SIG-M5 treated with dmso at 0.1 percent for 504 hours (cell line): ENCODE measurements around the gene CBR1.
A peak's percentile ranks its signal among the peaks of the same experiment; 100 is the strongest.
"Not testable (repeated sequence)": the region's sequence is repeated elsewhere in the genome, so short reads cannot be mapped to it uniquely, and the experiment has no call there.

ENCODE experiments used
- DNase-seq: peaks from one replicate; lab custom pipeline; 2025; ENCODE audit not compliant: unreplicated experiment; lab: John Stamatoyannopoulos, UW

CBR1 gene

DNA sequence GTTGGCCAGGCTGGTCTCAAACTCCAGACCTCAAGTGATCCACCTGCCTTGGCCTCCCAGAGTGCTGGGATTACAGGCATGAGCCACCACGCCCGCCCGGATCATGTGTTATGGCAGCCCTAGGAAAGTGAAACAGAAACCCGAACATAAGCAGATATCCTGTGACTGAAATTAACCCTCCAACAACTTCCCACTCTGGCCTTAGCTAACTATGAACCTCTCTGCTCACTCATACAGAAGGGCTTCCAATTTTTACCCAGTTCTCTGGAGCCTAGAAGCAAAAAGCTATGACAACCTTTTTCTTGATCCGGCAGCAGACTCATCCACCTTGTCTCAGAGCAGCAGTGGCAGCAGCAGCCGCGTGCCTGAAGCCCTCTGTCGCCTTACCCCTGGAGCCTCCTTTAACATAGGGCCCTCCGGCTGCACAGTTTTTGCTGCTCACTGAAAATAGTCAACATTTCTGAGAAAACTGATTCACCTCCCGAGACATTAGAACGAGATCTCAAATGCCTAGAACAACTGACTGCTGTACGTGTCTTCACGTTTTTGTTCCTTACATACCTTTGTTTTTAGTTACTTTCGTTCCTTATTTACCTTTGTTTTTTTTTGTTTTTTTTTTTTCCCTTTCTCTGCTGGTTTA is 9.3 kb downstream of the CBR1 start:
- DNase-seq = no peak

DNA sequence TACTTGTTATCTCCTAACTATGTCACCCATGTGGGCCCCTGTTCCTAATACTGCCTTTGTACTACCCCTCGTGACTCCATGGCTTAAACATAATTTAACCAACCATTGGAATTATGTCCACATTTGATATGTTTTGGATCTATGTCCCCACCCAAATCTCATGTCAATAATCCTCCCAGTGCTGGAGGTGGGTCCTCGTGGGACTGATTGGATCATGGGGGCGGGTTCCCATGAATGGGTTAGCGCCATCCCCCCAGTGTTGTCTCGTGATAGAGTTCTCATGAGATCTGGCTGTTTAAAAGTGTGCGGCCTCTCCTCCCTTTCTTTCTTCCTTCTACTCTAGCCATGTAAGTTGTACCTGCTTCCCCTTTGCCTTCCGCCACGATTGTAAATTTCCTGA is 9.8 kb downstream of the CBR1 start:
- DNase-seq = no peak

DNA sequence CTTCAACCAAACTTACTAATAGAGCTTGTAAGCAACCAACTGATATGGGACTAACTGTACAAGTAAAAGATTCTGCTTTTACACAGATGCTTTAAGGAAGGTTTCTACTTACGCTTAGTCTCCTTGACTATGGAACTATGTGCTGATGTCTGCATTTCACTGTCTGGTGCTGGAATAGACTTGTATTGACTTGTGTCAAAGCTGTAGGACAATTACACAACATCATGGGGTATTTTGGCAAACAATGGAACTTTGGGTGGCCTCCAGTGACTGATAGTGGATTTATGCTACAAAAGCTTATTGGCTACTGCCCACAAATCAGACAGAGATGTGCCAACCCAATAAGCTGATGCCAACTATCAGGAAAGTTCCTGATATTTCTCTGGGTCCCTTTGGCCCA is 10.6 kb downstream of the CBR1 start:
- no peak for DNase-seq

DNA sequence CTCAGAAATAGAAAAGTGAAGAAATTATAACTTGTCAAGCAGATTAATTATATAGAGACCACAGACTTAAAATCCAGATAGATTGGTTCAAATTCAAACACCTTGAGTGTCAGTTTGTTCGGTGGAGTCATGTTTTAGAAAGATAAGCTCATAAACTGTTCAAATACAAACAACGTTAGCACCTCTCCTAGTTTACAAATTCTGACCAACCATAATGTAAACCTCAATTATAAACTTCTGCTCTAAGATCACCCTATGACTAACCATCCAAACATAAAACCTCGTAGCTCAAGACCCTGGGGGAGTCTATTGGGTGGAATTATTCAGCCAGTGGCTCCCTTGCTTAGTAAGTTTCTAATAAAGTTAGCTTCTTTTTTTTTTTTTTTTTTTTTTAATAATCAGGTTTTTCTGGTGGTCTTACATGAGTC is 12.4 kb downstream of the CBR1 start:
- no peak for DNase-seq

DNA sequence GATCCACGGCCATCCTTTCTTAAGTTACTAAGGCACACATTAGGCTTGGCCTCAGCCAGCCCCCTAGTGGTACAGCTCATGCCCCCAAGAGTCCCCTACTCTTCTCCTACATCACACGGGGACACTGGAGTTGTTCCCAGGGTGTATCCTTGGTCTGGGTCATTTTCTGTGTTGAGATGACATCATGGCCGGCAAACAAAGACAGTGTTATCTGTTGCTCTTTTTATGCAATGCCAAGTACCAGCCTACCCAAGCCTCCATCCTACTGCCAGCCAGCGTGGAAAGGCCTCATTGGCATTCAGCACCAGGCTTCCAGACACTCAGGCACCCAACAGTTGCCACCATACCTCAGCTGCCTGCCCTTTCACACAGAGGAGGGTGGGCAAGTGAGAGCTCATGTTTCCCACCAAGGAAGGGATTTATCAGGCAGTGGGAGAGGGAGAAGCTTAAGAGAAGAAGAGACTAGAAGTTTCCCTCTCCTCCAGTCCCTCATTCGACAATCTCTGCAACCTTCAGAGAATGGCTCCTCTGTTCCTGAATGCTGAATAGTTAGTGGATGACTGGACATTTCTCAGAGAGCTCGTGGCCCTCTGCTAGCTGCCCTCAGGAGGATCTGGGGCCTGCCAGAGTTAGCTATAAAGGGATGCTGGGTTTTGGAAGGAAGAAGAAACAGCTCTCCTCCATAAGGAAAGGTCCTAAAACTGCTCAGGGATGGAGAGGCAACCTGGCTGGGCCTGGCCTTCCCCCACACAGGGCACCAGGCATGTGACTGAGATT is 17.7 kb downstream of the CBR1 start:
- DNase-seq = no peak

DNA sequence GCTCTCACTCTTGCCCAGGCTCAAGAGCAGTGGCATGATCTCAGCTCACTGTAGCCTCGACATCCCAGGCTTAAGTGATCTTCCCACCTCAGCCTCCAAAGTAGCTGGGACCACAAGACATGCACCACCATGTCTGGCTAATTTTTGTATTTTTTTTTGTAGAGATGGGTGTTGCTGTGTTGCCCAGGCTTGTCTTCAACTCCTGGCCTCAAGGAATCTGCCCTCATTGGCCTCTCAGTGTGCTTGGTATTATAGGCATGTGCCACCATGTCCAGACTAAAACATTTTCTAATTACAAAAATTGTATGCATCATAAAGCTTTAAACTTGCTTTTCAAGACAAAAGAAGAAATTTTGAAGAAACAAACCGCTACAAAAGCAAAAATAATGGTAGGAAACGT is 20.1 kb downstream of the CBR1 start:
- no peak for DNase-seq

DNA sequence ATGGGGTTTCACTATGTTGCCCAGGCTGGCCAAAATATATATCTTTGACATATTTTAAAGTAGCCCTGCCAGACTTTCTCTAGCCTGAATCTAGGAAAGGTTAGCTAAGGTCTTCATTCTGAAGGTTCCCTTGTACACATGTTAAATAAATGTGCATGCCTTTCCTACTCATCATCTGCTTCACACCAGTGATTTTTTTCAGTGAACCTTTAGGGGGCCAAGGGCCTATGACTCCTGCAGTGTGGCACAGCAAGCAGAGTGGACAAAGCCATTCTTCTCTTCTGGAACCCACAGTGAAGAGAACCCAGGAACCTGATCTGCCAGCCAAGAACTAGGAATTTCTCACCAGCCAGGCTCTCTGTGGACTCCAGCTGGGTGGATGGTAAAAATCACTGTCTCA is 22.9 kb downstream of the CBR1 start:
- DNase-seq = no peak

DNA sequence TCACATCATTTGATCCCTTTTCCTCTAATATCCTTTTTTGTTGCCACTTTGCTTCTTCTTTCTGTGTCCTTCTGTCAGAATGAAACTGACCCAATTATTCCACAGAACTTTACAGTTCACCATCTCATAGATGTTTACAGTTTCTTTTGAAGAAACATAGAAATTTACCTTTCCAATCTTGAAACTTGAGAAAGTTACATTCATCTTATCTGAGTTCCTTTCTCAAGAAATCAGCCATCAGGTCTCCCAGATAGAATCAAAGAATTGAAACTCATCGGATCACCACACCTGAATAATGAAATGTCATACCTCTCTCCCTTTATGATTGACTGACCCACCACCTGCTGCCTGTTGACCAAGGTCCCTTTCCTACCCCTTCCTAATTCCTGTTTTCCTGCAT is 23.7 kb downstream of the CBR1 start:
- no peak for DNase-seq

DNA sequence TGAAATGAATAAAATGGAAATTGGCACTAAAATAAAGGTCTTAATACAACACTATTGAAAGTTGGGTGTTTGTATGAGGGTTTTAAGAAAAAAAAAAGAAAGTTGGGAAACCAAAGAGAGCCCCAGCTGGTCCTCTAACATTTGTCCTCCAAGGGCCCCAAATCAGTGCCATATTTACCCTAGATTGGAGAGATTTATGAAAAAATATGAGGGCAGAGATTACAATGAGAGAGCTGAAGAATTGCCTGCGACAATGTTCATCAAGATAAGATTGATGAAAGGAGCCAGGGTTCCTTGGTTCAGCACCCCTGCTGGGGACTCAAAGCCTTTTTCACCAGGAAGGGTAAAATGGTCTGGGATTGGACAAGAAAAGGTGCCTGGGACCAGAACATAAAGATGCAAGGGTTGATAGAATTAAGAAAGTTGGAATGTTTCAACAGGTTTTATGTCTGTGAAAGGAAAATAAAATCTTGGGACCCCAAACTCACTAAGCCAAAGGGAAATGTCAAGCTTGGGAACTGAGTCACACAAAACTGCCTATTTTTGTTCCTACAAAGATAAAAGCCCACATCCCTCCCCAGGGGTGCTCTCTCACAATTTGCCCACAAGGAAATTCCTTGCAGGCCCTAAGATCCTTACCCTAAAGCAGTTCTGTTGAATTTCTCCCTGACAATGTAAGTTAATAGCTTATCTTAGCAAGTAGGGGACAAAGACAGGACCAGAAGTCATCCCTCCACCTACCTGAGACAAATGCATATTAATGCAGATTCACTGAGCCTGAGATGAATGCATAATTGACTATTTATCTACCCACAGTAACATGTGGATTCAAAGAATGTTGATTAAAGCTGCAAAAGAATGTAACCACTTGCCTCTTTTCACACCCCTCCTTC is 26.8 kb downstream of the CBR1 start:
- no peak for DNase-seq

DNA sequence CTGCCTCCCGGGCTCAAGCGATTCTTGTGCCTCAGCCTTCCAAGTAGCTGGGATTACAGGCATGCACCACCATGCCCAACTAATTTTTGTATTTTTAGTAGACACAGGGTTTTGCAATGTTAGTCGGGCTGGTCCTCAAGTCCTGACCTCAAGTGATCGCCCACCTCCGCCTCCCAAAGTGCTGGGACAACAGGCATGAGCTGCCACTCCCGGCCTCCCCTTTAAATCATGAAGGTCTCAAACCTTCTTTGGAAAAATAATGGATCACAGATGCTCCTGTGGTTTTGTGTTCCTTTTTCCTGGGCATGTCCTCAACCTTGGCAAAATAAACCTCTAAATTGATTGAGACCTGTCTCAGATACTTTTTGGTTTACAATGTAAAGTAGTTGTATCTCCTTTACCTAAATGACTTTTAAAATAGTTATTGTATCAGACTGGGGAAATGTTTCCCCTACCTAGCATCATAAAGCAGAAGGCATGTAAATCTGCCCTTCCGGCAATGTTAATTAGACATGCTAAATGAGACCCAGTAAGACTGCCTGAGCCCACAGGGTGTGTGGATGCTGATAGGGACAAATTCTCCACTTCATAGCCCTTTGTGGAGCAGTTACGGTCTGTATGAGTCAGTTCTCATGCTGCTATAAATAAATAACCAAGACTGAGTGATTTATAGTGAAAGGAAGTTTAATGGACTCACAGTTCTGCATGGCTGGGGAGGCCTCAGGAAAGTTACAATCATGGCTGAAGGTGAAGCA is 27.8 kb downstream of the CBR1 start:
- peak; percentile 16 for DNase-seq

DNA sequence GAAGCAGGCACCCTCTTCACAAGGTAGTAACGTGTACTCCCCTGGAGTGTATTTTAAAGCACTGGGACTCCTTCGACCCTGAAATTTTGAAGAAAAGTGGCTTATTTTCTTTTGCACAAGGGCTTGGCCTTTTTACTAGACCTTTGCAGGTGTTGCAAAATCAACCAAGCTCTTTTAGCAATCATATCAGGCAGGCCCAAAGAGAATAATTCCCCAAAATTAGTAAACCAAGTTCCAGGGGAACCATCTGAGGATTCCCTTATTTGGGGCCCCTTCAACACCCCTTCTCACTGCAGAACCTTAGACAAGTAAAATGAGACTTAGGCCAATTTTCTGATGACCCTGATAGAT is 28.3 kb downstream of the CBR1 start:
- no peak for DNase-seq

DNA sequence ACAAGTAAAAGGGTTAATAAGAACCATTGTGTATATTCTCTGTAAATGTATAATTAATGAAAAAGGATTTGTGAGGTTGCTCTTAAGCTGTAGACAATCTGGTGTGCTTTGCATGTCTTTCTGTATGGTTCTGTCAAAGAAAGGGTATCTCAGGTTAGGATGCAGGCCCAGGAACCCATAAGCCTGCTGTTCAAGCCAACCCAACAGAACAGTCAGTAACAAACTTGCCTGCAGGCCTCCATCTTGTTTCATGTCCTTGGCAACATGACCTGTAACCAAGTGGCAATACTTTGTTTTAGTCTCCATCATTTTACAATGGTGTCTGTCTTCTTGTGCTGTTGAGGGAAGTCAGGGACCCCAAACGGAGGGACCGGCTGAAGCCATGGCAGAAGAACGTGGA is 29.2 kb downstream of the CBR1 start:
- no peak for DNase-seq

DNA sequence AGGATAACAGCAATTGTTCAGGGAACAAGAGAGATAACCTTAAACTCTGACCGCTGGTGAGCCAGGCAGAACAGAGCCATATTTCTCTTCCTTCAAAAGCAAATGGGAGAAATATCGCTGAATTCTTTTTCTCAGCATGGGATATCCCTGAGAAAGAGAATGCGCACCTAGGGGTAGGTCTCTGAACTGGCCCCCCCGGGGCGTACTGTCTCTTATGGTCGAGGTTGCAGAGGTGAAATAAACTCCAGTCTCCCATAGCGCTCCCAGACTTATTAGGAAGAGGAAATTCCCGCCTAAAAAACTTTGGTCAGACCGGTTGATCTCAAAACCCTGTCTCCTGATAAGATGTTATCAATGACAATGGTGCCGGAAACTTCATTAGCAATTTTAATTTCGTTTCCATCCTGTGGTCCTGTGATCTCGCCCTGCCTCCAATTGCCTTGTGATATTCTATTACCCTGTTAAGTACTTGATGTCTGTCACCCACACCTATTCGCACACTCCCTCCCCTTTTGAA is 29.9 kb downstream of the CBR1 start:
- not testable (repeated sequence) for DNase-seq

DNA sequence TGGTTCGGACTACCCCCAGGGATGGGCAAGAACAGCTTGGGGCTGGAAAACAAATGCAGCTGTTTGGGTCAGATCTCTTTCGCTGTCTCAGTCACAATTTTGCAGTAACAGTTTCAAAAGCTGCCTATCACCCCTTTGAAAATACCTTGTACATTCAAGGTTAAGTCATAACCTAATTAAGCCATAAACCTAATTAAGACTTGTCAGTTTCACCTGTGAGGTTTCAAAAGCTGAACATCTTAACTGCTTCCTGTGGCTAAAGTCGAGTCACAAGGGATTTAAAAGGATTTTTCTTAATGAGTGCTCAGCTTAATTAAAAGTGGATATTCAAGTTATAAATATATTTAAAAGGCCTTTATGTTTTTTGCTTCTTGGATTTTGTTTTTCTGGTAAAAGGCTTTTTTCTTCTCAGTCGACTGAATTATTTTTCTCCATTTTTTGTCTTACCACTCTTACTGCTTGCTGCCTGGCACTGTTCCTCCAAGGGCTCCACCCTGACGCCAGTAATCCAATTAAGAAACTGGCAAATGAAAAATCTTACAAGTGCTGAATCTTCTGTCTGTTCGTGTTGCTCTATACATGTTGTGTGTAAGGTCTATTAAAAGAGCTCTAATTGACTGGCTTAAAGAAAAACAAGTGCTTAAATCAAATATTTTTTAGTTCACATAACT is 31.3 kb downstream of the CBR1 start:
- no peak for DNase-seq

DNA sequence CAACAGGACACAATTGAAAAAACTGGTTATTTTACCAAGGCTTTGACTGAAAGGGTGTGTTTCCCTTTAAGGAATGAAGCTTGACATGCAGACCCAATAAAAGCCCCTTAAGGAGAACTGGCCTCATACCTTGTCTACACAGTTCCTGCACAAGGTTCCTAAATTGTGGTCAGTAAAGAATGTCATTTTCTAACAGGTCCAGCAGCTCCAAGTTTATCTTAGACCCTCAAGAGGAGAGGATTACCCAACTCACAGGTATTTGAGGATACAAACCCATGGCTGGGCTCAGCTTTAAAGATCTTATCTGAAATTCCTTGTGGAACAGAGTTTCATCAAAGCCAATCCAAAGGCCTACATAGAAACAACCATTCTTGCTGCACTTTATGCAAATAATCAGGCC is 33.6 kb downstream of the CBR1 start:
- DNase-seq = no peak

DNA sequence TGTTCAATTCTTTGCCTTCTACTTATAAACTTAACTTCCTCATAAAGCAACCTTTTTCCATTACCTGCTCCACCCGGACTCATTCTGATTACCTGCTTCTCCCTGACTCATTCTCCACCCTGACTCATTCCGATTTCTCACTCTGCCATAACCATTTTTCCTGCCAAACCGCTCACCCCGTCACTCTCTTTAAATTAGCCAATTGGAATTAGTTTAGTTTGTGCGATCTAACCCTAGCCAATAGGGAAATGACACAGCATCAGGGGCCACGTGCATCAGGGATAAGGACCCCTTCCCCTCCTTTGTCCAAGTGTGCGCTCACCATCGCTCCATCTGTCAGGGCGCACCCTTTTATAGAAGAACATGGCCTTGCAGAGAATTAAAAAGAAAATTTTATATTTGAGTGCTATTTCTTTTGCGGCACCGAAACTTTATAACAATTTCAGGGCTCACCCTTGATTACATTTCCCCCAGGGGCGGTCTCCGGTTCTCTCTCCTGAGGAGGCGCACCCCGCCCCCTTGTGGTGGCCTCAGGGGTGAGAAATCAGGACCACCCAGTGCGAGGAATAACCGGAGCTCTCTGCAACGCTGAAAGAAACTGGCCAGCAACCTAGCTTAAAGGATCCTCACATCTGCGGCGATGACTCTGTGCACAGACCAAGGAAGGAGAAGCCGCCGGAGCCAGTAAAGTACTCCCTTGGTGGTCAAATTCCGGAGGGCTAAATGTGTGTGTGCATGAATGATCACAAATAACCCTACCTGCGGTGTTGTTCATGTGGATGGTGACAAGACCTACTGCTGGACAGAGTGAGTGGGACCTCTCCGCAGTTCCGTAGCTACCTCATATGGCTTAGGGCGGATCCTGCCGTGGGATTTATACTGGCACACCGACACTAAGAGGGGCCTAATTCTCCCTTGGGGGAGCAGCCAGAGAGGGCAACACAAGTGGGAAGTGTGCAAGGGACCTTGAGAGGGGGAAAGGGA is 34.8 kb downstream of the CBR1 start:
- no peak for DNase-seq

DNA sequence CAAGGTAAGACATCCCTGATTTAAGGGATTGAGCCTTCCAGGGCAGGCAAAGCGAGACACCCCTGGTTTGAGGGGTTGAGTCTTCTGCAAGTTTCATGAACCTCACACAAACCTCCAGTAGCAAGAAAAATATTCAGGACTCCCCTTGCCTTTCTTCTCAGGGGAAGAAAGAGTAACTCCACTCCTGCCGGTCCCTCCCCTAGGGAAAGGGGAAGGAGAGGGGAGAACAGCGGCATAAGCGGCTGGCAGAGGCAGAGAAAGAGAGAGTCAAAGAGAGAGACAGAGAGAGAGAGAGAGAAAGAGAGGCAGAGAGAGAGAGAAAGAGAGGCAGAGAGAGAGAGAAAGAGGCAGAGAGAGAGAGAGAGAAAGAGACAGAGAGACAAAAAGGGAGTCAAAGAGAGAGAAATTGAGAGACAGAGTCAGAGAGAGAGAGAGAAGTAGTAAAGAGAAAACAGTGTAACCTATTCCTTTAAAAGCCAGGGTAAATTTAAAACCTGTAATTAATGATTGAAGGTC is 35.6 kb downstream of the CBR1 start:
- no peak for DNase-seq

DNA sequence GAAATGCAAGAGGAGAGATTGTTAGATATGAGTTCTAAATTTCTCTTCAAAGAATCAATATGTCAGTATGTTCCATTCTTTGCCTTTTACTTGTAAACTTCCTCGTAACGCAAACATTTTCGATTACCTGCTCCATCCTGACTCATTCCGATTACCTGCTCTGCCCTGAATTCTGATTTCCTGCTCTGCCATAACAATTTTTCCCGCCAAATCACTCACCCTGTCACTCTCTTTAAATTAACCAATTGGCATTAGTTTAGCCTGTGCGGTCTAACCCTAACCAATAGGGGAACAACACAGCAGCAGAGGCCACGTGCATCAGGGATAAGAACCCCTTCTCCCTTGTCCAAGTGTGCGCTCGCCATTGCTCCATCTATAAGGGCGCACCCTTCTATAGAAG is 40.0 kb downstream of the CBR1 start:
- no peak for DNase-seq

DNA sequence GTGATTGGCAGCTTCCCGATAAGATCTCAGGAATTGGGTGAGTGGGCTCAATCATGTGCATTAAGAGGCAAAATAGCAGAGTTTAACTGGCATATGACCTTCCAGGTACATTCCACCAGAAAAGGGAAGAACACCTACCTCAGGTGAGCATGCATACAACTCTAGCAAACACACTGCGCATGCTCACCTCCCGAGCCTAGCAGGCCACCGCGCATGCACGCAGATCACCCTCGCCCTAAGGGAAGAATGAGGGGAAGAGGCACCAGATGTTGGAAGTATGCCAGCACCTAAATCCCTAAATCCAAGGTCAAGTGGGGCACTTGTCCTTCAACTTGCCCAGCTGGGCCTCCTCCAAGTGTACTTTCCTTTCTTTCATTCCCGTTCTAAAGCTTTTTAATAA is 41.4 kb downstream of the CBR1 start:
- DNase-seq = no peak
